Panc1 (cell line): ENCODE measurements around the gene PAPOLB. TPM values are rescaled to one million over a fixed set of nuclear protein-coding genes. Genes with fewer than 3 reads are reported as not detected.

ENCODE experiments used
- ATAC-seq: fragments of 200-7000 bp; cut with Tn5 transposase; 2 replicates; pipeline ENCODE4 v1.9.1; 2020; ENCODE audit warnings: mild to moderate bottlenecking, moderate library complexity
- BruUV-seq: library from RNA; stranded (reverse); fragments of 400-500 nt; replicated peaks from 2 replicates; lab custom pipeline; 2021; lab: Mats Ljungman, UMichigan
- CTCF ChIA-PET: fragments of 300-600 bp; sonication (Branson Sonifier 250); formaldehyde crosslinking; loops from one replicate; lab custom pipeline; 2022; ENCODE audit warnings: antibody characterized with exemption; lab: Charles Lee
- POLR2A ChIA-PET: fragments of 300-600 bp; sonication (Branson Sonifier 250); formaldehyde crosslinking; loops from one replicate; lab custom pipeline; 2022; ENCODE audit warnings: antibody characterized with exemption; lab: Charles Lee
- DNase-seq: peaks from one replicate; pipeline ENCODE4 v3.0.0-alpha.2; 2010; ENCODE audit warnings: low read depth, low spot score
- H3K27ac ChIP-seq: 2 replicates; pipeline ENCODE4 v1.5.1; 2011; ENCODE audit warnings: mild to moderate bottlenecking, low read length, inconsistent platforms
- H3K27me3 ChIP-seq: fragments of 200-500 bp; sonication (Bioruptor generic); 2 replicates; pipeline ENCODE4 v1.6.0; 2014; ENCODE audit warnings: low read length, inconsistent platforms; ENCODE audit not compliant: control insufficient read depth, insufficient read depth
- H3K36me3 ChIP-seq: fragments of 200-500 bp; sonication (Bioruptor generic); 2 replicates; pipeline ENCODE4 v1.5.1; 2014; ENCODE audit warnings: inconsistent platforms, mild to moderate bottlenecking, low read length, moderate library complexity; ENCODE audit not compliant: control insufficient read depth, insufficient read depth
- H3K4me1 ChIP-seq: 2 replicates; pipeline ENCODE4 v1.5.1; 2011; ENCODE audit warnings: inconsistent platforms, mild to moderate bottlenecking, low read length, moderate library complexity; ENCODE audit not compliant: control insufficient read depth, insufficient read depth
- H3K4me3 ChIP-seq, 2 experiments: 2 replicates each; pipeline ENCODE4 v1.5.1; 2011 to 2012; ENCODE audit warnings: low read depth in 2 of 2, low read length in 2 of 2, mild to moderate bottlenecking in 2 of 2, inconsistent platforms in 1 of 2, moderate library complexity in 1 of 2
- H3K9me3 ChIP-seq: fragments of 200-500 bp; sonication (Bioruptor generic); 2 replicates; pipeline ENCODE4 v1.5.1; 2014; ENCODE audit warnings: low read depth, mild to moderate bottlenecking, inconsistent platforms, low read length, moderate library complexity; ENCODE audit not compliant: control insufficient read depth, insufficient read depth
- POLR2AphosphoS5 ChIP-seq: IDR thresholded peaks from 2 replicates; pipeline ENCODE4 v1.6.1; 2012; ENCODE audit warnings: mild to moderate bottlenecking, low read depth, low read length, moderate library complexity
- SIN3A ChIP-seq: IDR thresholded peaks from 2 replicates; pipeline ENCODE4 v1.6.1; 2012; ENCODE audit warnings: low read depth, mild to moderate bottlenecking, low read length, moderate library complexity, borderline replicate concordance; ENCODE audit not compliant: insufficient read depth
- TCF7L2 ChIP-seq: IDR thresholded peaks from 2 replicates; pipeline ENCODE4 v1.6.1; 2011; ENCODE audit warnings: mild to moderate bottlenecking, low read depth, low read length, inconsistent platforms
- in situ Hi-C: cut with HindIII; loops from 2 replicates; pipeline ENCODE4 v1.10.0; 2016; ENCODE audit warnings: low sequenced_read_pairs, low pct_unique_long_range_greater_than_20kb
- intact Hi-C: fragments of 100-400 bp; cut with micrococcal nuclease; formaldehyde crosslinking; loops from one replicate; pipeline ENCODE4 v1.10.0; 2022; ENCODE audit not compliant: unreplicated experiment
- total RNA-seq: library from RNA; stranded (reverse); gene quantifications from one replicate; pipeline ENCODE4 v1.2.1, GENCODE V29; 2021; ENCODE audit not compliant: unreplicated experiment
- TF ChIP-seq, protein P1 (sequence below): fragments of 450-650 bp; IDR thresholded peaks from 2 replicates; pipeline ENCODE4 v1.5.1; 2017; ENCODE audit warnings: mild to moderate bottlenecking
- TF ChIP-seq, protein P2 (sequence below), 2 experiments: IDR thresholded peaks; 2 replicates each; pipeline ENCODE4 v1.6.1; 2011 to 2012; ENCODE audit warnings: low read depth in 2 of 2, control low read depth in 1 of 2, low read length in 1 of 2, mild to moderate bottlenecking in 1 of 2, moderate library complexity in 1 of 2; ENCODE audit not compliant: insufficient read depth in 1 of 2

PAPOLB gene
- total RNA-seq, 1 experiment from 2014 or later, result not detected

DNA sequence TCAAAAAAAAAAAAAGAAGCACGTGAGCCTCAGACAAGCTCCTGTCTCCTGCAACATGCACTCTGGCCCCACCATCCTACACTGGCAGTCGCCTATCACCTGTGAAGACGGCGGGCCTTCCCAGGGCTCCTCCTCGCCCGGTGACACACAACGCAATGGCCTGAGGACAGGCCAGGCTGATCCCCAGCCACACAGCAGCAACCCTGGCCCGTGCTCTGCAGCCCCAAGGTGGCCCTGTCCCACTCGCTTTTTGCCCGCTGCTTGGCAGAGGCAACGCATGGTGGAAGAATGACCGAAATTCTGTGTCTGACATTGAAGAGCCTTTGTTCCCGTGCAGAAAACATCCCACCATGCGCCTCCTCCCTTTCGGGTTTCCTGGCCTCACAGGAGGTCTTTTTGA, 13.6 kb upstream of the PAPOLB start:
- CTCF ChIA-PET, result no interaction called here
- ATAC-seq (no peak), DNase-seq (no peak)
- intact Hi-C loops (no loop called here), in situ Hi-C loops (no loop called here)
- no peaks in the 10 kb centered on the region for H3K9me3 ChIP-seq
- TF ChIP-seq POLR2AphosphoS5 (no peak), SIN3A (no peak), TCF7L2 (no peak)
- TF ChIP-seq, protein P1, sequence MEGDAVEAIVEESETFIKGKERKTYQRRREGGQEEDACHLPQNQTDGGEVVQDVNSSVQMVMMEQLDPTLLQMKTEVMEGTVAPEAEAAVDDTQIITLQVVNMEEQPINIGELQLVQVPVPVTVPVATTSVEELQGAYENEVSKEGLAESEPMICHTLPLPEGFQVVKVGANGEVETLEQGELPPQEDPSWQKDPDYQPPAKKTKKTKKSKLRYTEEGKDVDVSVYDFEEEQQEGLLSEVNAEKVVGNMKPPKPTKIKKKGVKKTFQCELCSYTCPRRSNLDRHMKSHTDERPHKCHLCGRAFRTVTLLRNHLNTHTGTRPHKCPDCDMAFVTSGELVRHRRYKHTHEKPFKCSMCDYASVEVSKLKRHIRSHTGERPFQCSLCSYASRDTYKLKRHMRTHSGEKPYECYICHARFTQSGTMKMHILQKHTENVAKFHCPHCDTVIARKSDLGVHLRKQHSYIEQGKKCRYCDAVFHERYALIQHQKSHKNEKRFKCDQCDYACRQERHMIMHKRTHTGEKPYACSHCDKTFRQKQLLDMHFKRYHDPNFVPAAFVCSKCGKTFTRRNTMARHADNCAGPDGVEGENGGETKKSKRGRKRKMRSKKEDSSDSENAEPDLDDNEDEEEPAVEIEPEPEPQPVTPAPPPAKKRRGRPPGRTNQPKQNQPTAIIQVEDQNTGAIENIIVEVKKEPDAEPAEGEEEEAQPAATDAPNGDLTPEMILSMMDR, result no peak
- TF ChIP-seq, protein P2, sequence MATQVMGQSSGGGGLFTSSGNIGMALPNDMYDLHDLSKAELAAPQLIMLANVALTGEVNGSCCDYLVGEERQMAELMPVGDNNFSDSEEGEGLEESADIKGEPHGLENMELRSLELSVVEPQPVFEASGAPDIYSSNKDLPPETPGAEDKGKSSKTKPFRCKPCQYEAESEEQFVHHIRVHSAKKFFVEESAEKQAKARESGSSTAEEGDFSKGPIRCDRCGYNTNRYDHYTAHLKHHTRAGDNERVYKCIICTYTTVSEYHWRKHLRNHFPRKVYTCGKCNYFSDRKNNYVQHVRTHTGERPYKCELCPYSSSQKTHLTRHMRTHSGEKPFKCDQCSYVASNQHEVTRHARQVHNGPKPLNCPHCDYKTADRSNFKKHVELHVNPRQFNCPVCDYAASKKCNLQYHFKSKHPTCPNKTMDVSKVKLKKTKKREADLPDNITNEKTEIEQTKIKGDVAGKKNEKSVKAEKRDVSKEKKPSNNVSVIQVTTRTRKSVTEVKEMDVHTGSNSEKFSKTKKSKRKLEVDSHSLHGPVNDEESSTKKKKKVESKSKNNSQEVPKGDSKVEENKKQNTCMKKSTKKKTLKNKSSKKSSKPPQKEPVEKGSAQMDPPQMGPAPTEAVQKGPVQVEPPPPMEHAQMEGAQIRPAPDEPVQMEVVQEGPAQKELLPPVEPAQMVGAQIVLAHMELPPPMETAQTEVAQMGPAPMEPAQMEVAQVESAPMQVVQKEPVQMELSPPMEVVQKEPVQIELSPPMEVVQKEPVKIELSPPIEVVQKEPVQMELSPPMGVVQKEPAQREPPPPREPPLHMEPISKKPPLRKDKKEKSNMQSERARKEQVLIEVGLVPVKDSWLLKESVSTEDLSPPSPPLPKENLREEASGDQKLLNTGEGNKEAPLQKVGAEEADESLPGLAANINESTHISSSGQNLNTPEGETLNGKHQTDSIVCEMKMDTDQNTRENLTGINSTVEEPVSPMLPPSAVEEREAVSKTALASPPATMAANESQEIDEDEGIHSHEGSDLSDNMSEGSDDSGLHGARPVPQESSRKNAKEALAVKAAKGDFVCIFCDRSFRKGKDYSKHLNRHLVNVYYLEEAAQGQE (IDR thresholded peaks at IDR 0.05; ENCODE audit: insufficient read depth in 1 of 2, low read depth in 2 of 2, low read length in 1 of 2), result no peak
- no peaks in the 10 kb centered on the region for H3K4me1 ChIP-seq
- POLR2A ChIA-PET, result no interaction called here
- no TSS peak for BruUV-seq
- no peaks in the 10 kb centered on the region for H3K36me3 ChIP-seq
- H3K27ac ChIP-seq, result no peak overlapping the region
- H3K27me3 ChIP-seq, result no peaks in the 10 kb centered on the region
- no peak overlapping the region for H3K4me3 ChIP-seq

DNA sequence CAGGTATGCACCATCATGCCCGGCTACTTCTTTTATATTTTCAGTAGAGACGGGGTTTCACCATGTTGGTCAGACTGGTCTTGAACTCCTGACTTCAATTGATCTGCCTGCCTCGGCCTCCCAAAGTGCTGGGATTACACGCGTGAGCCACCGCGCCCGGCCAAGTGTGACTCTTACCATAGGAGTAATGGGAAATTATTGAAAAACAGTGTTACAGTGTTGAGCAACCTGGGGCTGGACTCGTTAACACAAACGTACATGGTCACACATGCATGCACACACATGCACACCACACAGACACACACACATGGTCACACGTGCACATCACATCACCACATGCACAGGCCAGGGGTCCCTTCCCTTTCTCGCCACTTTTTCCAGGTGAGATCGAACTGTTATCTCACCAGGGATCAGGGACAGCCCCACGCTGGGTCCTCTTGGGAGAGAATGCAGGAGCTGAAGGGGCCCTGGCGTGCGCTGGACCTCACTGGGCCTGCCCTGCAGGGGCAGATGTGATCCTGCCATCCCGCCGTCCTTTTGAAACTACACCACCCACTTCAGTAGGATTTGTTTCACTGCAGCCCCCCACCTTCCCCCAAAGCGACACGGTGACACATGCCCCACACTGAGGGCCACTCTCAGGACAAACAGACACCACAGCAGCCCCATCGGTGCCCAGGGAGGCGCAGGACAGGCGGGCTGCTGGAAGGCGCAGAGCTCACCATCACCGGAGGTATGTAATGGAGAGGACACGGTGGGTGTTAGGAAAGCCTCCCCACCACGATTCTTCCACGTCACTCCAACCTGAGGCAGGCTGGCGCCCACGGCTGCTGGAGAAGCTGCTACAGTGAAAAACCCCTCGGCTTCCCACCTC, 11.5 kb upstream of the PAPOLB start:
- DNase-seq, result no peak
- CTCF ChIA-PET, result no interaction called here
- no peaks in the 10 kb centered on the region for H3K27me3 ChIP-seq
- no peak for ATAC-seq
- H3K27ac ChIP-seq, result no peak overlapping the region
- intact Hi-C loops (no loop called here), in situ Hi-C loops (no loop called here)
- BruUV-seq, result no TSS peak
- H3K36me3 ChIP-seq, result no peaks in the 10 kb centered on the region
- H3K4me3 ChIP-seq, result no peak overlapping the region
- POLR2A ChIA-PET, result no interaction called here
- no peaks in the 10 kb centered on the region for H3K9me3 ChIP-seq
- TF ChIP-seq, protein P1, result no peak
- no peaks in the 10 kb centered on the region for H3K4me1 ChIP-seq
